IMR-90 (cell line): ENCODE results near the gene C16orf86. TPM values are rescaled to one million over a fixed set of nuclear protein-coding genes. Genes with fewer than 3 reads are reported as not detected.

Experiments used
- ATAC-seq: fragments of 200-7000 bp; cut with Tn5 transposase; 2 replicates; pipeline ENCODE4 v1.9.1; 2020; ENCODE audit warnings: low read depth, mild to moderate bottlenecking, moderate library complexity
- BruUV-seq: library from RNA; stranded (reverse); fragments of 400-500 nt; replicated peaks from 2 replicates; lab custom pipeline; 2021; lab: Mats Ljungman, UMichigan
- CTCF ChIA-PET: fragments of 300-600 bp; formaldehyde crosslinking; extraction: SDS; loops from one replicate; lab custom pipeline; 2021; ENCODE audit warnings: antibody characterized with exemption; lab: Yijun Ruan, JAX
- POLR2A ChIA-PET: fragments of 300-600 bp; sonication (Branson Sonifier 250); formaldehyde crosslinking; loops from one replicate; lab custom pipeline; 2022; ENCODE audit warnings: antibody characterized with exemption; ENCODE audit not compliant: unreplicated experiment; lab: Charles Lee
- DNase-seq: peaks from one replicate; pipeline ENCODE4 v3.0.0; 2013
- H2AFZ ChIP-seq: replicated peaks from 2 replicates; pipeline ENCODE3; 2013; ENCODE audit warnings: low read length, mild to moderate bottlenecking; ENCODE audit not compliant: poor library complexity
- H2AK5ac ChIP-seq: 2 replicates; pipeline ENCODE4 v1.6.1; 2013; ENCODE audit warnings: low read depth, low read length, inconsistent platforms
- H2AK9ac ChIP-seq: replicated peaks from 2 replicates; pipeline ENCODE3; 2013; ENCODE audit warnings: mild to moderate bottlenecking, low read depth, low read length, moderate library complexity; ENCODE audit not compliant: poor library complexity
- H2BK120ac ChIP-seq: 2 replicates; pipeline ENCODE4 v1.6.1; 2013; ENCODE audit warnings: low read depth, low read length, inconsistent platforms
- H2BK15ac ChIP-seq: 3 replicates; pipeline ENCODE4 v1.6.1; 2013; ENCODE audit warnings: low read depth, low read length, inconsistent platforms
- H2BK20ac ChIP-seq: 2 replicates; pipeline ENCODE4 v1.6.1; 2013; ENCODE audit warnings: low read depth, mild to moderate bottlenecking, inconsistent platforms, low read length, moderate library complexity
- H2BK5ac ChIP-seq: 2 replicates; pipeline ENCODE4 v1.6.1; 2013; ENCODE audit warnings: mild to moderate bottlenecking, low read depth, low read length, inconsistent platforms; ENCODE audit not compliant: poor library complexity, severe bottlenecking
- H3K14ac ChIP-seq: replicated peaks from 2 replicates; pipeline ENCODE4 v1.6.1; 2013; ENCODE audit warnings: low read depth, low read length, inconsistent platforms
- H3K18ac ChIP-seq: 2 replicates; pipeline ENCODE4 v1.6.1; 2013; ENCODE audit warnings: low read depth, low read length, control low read depth
- H3K23ac ChIP-seq: 2 replicates; pipeline ENCODE4 v1.6.1; 2013; ENCODE audit warnings: low read depth, low read length, inconsistent platforms
- H3K27ac ChIP-seq: 2 replicates; pipeline ENCODE4 v1.5.1; 2013; ENCODE audit warnings: mild to moderate bottlenecking, control low read depth, low read length; ENCODE audit not compliant: insufficient read depth
- H3K27me3 ChIP-seq: 2 replicates; pipeline ENCODE4 v1.6.1; 2013; ENCODE audit warnings: low read length; ENCODE audit not compliant: control insufficient read depth, insufficient read depth
- H3K36me3 ChIP-seq: 2 replicates; pipeline ENCODE4 v1.6.1; 2013; ENCODE audit warnings: low read length, mixed read lengths; ENCODE audit not compliant: control insufficient read depth, insufficient read depth
- H3K4ac ChIP-seq: 2 replicates; pipeline ENCODE4 v1.6.1; 2013; ENCODE audit warnings: low read depth, low read length, inconsistent platforms
- H3K4me1 ChIP-seq: 2 replicates; pipeline ENCODE4 v1.6.1; 2013; ENCODE audit warnings: low read length, mixed read lengths; ENCODE audit not compliant: control insufficient read depth, insufficient read depth
- H3K4me2 ChIP-seq: 2 replicates; pipeline ENCODE4 v1.6.1; 2013; ENCODE audit warnings: low read depth, mild to moderate bottlenecking, control low read depth, low read length, moderate library complexity
- H3K4me3 ChIP-seq: 2 replicates; pipeline ENCODE4 v1.5.1; 2013; ENCODE audit warnings: low read depth, mild to moderate bottlenecking, control low read depth, low read length, moderate library complexity; ENCODE audit not compliant: insufficient read depth
- H3K56ac ChIP-seq: 2 replicates; pipeline ENCODE4 v1.6.1; 2013; ENCODE audit warnings: low read length, inconsistent platforms; ENCODE audit not compliant: insufficient read depth; ENCODE audit errors: extremely low read depth
- H3K79me1 ChIP-seq, 2 experiments: 2 replicates each; pipeline ENCODE4 v1.6.1; 2013; ENCODE audit warnings: low read length in 2 of 2, inconsistent platforms in 1 of 2, low read depth in 1 of 2
- H3K9ac ChIP-seq: 2 replicates; pipeline ENCODE4 v1.6.1; 2013; ENCODE audit warnings: low read depth, low read length, control low read depth
- H3K9me1 ChIP-seq: 2 replicates; pipeline ENCODE4 v1.6.1; 2013; ENCODE audit warnings: low read length, inconsistent platforms; ENCODE audit not compliant: insufficient read depth
- H3K9me3 ChIP-seq: 2 replicates; pipeline ENCODE4 v1.6.1; 2013; ENCODE audit warnings: low read length; ENCODE audit not compliant: control insufficient read depth, insufficient read depth
- H4K20me1 ChIP-seq: 2 replicates; pipeline ENCODE4 v1.6.1; 2013; ENCODE audit warnings: low read length, inconsistent platforms; ENCODE audit not compliant: insufficient read depth
- H4K5ac ChIP-seq: 2 replicates; pipeline ENCODE4 v1.6.1; 2013; ENCODE audit warnings: mild to moderate bottlenecking, low read depth, low read length, control low read depth
- H4K8ac ChIP-seq, 2 experiments: 2 replicates each; pipeline ENCODE4 v1.6.1; 2013; ENCODE audit warnings: low read depth in 2 of 2, low read length in 2 of 2, control low read depth in 1 of 2, inconsistent platforms in 1 of 2
- H4K91ac ChIP-seq: 2 replicates; pipeline ENCODE4 v1.6.1; 2013; ENCODE audit warnings: low read depth, low read length, inconsistent platforms; ENCODE audit not compliant: insufficient read depth
- BHLHE40 ChIP-seq: fragments of 150-350 bp; IDR thresholded peaks from 2 replicates; pipeline ENCODE4 v1.6.1; 2016; ENCODE audit warnings: mild to moderate bottlenecking, low read depth, low read length
- CHD1 ChIP-seq: IDR thresholded peaks from 2 replicates; pipeline ENCODE4 v1.6.1; 2012; ENCODE audit warnings: low read depth, low read length, improper control_type of control experiment
- FOS ChIP-seq: fragments of 150-350 bp; IDR thresholded peaks from 2 replicates; pipeline ENCODE4 v1.6.1; 2016; ENCODE audit warnings: low read depth, low read length
- POLR2A ChIP-seq: IDR thresholded peaks from 2 replicates; pipeline ENCODE4 v1.6.1; 2012; ENCODE audit warnings: mild to moderate bottlenecking, low read depth, low read length
- RAD21 ChIP-seq: IDR thresholded peaks from 2 replicates; pipeline ENCODE4 v1.6.1; 2012; ENCODE audit warnings: low read length, improper control_type of control experiment
- RCOR1 ChIP-seq: IDR thresholded peaks from 2 replicates; pipeline ENCODE4 v1.6.1; 2012; ENCODE audit warnings: mild to moderate bottlenecking, low read length, improper control_type of control experiment; ENCODE audit not compliant: insufficient replicate concordance
- RFX5 ChIP-seq: IDR thresholded peaks from 2 replicates; pipeline ENCODE4 v1.8.0; 2012; ENCODE audit warnings: low read depth, mild to moderate bottlenecking, low read length, moderate library complexity
- SMC3 ChIP-seq: fragments of 150-350 bp; IDR thresholded peaks from 2 replicates; pipeline ENCODE4 v1.6.1; 2016; ENCODE audit warnings: low read depth, mild to moderate bottlenecking, antibody characterized with exemption, low read length, moderate library complexity
- WGBS, 2 experiments: methylation state at CpG; one replicate each; pipeline versions ENCODE4 v1.1.5 to v1.1.7; 2013; ENCODE audit warnings: missing lambda C conversion rate in 2 of 2; ENCODE audit not compliant: insufficient read length in 1 of 2; ENCODE audit errors: extremely low coverage in 2 of 2; 5-methylcytosine and 5-hydroxymethylcytosine counted together
- dilution Hi-C: fragments of 300-500 bp; cut with HindIII; formaldehyde crosslinking; loops from one replicate; pipeline ENCODE4 v1.14.3; 2018; ENCODE audit warnings: low sequenced_read_pairs; ENCODE audit not compliant: unreplicated experiment
- in situ Hi-C: fragments of 300-500 bp; cut with MboI; formaldehyde crosslinking; loops from 3 replicates; pipeline ENCODE4 v1.14.3; 2019; ENCODE audit warnings: low sequenced_read_pairs, inconsistent platforms, mixed read lengths
- intact Hi-C: fragments of 100-400 bp; cut with micrococcal nuclease; formaldehyde crosslinking; loops from 2 replicates; pipeline ENCODE4 v1.10.0; 2022
- polyA plus RNA-seq, 3 experiments: library from polyadenylated mRNA; depleted of rRNA; stranded (reverse); fragments of >200 nt; gene quantifications; 2 replicates each; pipeline ENCODE4 v1.2.3, GENCODE V29; 2012; ENCODE audit warnings: low replicate concordance in 1 of 3
- total RNA-seq: library from RNA; depleted of rRNA; stranded (reverse); fragments of >200 nt; gene quantifications from 2 replicates; pipeline ENCODE4 v1.2.3, GENCODE V29; 2012
- TF ChIP-seq, protein P1 (sequence below): fragments of 150-350 bp; IDR thresholded peaks from 2 replicates; pipeline ENCODE4 v1.6.1; 2017; ENCODE audit warnings: mild to moderate bottlenecking, antibody characterized with exemption, low read length, low read depth
- TF ChIP-seq, protein P2 (sequence below): fragments of 150-350 bp; IDR thresholded peaks from 2 replicates; pipeline ENCODE4 v1.6.1; 2016; ENCODE audit warnings: low read depth, mild to moderate bottlenecking, low read length, moderate library complexity, borderline replicate concordance

Gene C16orf86
- total and polyA plus RNA-seq, 2 of the 4 experiments (the other 2 are of a cell fraction): 0.54 to 0.70 TPM

DNA sequence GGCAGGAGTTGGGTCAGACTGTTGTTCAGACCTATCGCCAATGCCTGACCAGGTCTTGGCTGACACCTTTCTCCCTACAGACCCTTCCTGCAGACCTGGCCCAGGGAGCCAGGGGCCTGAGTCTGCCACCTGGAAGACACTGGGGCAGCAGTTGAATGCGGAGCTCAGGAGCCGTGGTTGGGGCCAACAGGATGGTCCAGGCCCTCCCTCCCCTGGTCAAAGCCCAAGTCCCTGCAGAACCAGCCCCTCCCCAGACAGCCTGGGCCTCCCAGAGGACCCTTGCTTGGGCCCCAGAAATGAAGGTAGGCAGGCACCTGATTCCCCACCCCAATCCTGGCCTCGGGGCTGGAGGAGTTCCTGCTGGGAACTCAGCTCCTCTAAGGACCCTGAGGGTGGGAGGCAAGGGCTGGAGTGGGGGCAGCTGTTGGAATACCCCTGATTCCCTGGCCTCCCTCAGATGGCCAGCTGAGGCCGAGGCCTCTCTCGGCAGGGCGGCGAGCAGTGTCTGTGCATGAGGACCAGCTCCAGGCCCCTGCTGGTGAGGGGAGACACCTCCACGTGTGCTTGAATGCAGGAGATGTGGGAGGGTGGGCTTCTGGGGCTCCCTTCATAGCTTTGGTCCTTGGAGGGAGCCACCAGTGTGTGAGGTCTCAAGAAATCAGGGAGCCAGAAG is 10.1 kb upstream of the C16orf86 start:
- Histone ChIP-seq H4K91ac (no peak overlapping the region), H3K36me3 (0 out of 2 replicates have a peak, but pooled peaks cover 1% of the 10 kb centered on the region), H3K4me2 (no peak overlapping the region), H3K27ac (no peak overlapping the region), H3K4ac (no peak overlapping the region), H3K14ac (no peak overlapping the region), H2AK9ac (no peak overlapping the region), H2AFZ (no peak overlapping the region), H3K4me1 (peaks cover 9% of the 10 kb centered on the region; the same call in 1 of the 2 replicates), H3K9me1 (peaks cover 7% of the 10 kb centered on the region), H3K9ac (no peak overlapping the region), H4K5ac (no peak overlapping the region), H3K27me3 (peaks cover 11% of the 10 kb centered on the region), H4K8ac (no peak overlapping the region), H3K23ac (no peak overlapping the region), H2BK120ac (no peak overlapping the region), H3K56ac (no peak overlapping the region), H2BK5ac (no peak overlapping the region), H2BK15ac (no peak overlapping the region), H2BK20ac (no peak overlapping the region), H3K18ac (no peak overlapping the region), H3K79me1 (peaks cover 6 to 20% of the 10 kb centered on the region in 2 experiments; a peak in 3 of 4 replicates), H3K4me3 (no peak overlapping the region), H4K20me1 (peaks cover 14% of the 10 kb centered on the region), H3K9me3 (no peaks in the 10 kb centered on the region), H2AK5ac (no peak overlapping the region)
- no peak for TF ChIP-seq RCOR1
- no peak for TF ChIP-seq SMC3
- no peak for TF ChIP-seq FOS
- TF ChIP-seq CHD1: no peak
- TF ChIP-seq, protein P1, sequence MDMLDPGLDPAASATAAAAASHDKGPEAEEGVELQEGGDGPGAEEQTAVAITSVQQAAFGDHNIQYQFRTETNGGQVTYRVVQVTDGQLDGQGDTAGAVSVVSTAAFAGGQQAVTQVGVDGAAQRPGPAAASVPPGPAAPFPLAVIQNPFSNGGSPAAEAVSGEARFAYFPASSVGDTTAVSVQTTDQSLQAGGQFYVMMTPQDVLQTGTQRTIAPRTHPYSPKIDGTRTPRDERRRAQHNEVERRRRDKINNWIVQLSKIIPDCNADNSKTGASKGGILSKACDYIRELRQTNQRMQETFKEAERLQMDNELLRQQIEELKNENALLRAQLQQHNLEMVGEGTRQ: no peak
- TF ChIP-seq RFX5: no peak
- TF ChIP-seq, protein P2, sequence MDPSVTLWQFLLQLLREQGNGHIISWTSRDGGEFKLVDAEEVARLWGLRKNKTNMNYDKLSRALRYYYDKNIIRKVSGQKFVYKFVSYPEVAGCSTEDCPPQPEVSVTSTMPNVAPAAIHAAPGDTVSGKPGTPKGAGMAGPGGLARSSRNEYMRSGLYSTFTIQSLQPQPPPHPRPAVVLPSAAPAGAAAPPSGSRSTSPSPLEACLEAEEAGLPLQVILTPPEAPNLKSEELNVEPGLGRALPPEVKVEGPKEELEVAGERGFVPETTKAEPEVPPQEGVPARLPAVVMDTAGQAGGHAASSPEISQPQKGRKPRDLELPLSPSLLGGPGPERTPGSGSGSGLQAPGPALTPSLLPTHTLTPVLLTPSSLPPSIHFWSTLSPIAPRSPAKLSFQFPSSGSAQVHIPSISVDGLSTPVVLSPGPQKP: no peak
- no peak for TF ChIP-seq RAD21
- TF ChIP-seq POLR2A: no peak
- no peak for TF ChIP-seq BHLHE40
- WGBS, 2 experiments: no CpG with 5 or more reads among the region's 9 CpGs
- POLR2A ChIA-PET: no interaction called here
- no peak for ATAC-seq
- dilution Hi-C loops: no loop called here
- CTCF ChIA-PET: interaction anchor here (1.1 kb wide), 1 partner anchor 11 kb away, joined by 4 read pairs; the partner anchor contains the start of gene CARMIL2
- no peak for DNase-seq
- intact Hi-C loops: no loop called here
- BruUV-seq: no TSS peak
- in situ Hi-C loops: no loop called here
